HuH-7.5 (cell line): Measurements from ENCODE around the gene MCUR1.
"Not testable (repeated sequence)": the region's sequence is repeated elsewhere in the genome, so short reads cannot be mapped to it uniquely, and the experiment has no call there.

ENCODE experiments used
- DNase-seq: peaks from one replicate; pipeline ENCODE4 v3.0.0; 2011; ENCODE audit warnings: low spot score

Gene MCUR1

DNA sequence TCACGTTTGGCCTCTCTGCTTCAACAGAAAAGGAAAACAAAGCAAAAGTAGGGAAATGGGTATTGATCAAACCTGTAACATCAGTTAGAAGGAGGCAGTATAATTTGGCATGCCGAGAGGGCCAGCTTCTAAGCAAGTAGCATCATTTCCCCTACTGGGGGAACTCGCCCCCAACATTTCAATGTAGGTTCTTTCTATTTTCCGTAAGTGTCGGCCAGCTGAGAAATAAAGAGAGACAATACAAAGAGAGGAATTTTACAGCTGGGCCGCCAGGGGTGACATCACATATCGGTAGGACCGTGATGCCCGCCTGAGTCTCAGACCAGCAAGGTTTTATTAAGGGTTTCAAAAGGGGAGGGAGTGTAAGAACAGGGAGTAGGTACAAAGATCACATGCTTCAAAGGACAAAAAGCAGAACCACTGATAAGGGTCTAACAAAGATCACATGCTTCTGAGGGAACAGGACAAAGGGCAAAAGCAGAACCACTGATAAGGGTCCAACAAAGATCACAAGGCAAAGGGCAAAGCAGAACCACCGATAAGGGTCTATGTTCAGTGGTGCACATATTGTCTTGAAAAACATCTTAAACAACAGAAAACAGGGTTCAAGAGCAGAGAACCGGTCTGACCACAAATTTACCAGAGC is 14.4 kb upstream of the MCUR1 start:
- not testable (repeated sequence) for DNase-seq

DNA sequence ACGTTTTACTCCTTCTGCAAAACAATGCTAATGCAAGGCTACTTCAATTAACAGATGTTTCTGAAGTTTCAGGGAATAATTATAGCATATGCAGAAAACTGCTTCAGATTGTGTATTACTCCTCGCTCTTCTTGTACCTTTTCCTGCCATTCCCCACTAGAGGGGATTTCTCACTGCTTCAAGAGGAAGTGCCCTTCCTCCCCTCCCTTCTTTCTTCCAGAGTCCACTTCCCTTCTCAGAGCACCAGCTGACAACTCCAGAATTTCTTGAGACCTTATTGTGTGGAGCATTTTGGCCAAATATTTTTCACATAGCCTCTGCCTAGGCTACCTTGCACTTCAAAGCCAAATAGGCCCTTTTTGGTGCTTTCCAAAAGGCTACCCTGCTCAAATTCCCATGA is 12.7 kb upstream of the MCUR1 start:
- DNase-seq: no peak

DNA sequence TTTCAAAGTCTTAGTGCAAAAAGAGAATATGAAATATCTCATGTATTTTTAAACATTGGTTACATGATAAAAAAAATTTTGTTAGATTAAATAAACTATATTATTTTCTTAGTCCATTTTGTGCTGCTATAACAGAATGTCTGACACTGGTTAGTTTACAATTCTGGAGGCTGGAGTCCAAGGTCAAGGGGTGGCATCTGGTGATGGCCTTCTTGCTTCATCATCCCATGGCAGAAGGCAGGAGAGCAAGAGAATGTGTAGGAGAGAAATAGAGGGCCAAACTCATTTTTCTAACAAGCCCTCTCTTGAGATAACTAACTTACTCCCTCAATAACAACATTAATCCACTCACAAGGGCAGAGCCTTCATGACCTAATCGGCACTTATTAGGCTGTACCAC is 11.5 kb upstream of the MCUR1 start:
- no peak for DNase-seq

DNA sequence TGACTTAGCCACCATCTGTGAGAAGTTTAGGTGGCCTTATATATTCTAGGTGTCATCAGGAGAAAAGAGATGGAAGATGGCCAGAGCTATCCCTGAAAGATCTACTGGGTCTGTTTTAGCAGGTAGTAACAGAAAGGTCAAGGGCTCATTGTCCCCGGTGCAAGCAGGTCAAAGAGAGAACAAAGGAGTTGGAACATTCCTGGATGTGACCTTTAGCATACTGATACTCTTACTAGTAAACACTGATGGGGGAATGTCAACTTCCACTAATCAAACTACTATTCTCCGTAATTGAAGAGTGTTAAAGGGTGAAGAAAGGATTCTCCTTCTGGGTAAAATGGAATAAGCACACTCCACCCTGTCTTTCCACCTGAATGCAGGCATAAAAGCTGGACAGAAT is 4.0 kb upstream of the MCUR1 start:
- no peak for DNase-seq

DNA sequence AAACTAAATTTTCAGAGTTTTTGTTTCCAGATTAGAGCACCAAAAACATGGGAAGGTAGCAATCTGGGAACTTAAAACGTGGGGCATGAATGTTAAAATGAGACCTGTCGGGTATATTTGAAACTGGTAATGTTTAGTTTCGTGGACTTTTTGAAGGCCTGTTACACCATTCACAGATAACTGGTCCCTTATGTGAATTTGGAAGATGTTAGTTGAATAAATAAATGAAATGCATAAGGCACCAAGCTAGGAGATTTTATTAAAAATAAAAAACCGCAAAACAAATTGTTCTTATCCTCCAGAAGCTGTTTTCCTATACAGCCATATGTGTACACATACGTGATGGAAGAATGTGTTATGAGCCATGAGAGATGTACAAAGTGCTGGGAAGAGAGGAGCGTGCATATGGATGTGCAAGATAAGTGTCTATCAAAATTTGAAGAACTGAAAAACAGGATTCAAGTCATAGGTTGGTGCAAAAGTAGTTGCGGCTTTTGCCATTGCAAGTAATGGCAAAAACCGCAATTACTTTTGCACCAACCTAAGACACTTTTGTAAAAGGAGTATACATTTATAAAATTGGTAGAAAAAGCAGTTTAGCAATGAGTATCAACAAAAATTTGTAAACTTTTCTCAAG is 700 bp upstream of the MCUR1 start:
- no peak for DNase-seq

DNA sequence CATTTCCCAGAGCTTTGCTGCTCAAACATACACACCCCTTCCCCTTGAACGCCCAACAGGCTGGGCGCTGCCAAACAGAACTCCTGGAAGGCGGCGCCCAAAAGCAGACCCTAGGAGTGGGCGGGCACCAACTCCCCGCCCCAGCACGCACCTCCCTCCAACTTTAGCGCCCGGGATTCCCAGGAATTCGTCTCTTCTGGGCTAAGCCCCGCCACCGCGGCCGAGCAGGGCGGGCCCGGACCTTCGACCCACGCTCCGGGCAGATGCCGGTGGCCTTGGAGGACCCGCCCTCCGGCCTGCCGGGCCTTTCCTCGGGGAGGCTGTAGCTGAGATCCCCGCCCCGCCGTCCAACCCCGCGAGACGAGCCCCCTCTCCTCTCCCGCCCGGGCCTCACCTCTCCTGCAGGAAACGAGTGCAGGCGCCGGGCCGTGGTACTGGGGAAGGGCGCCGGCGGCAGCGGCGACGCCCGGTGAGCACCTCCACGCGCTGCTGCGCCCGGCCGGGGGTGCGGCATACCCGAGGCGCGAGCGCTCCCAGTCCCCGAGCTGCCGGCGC is 659 bp downstream of the MCUR1 start:
- DNase-seq: peak; percentile 62

DNA sequence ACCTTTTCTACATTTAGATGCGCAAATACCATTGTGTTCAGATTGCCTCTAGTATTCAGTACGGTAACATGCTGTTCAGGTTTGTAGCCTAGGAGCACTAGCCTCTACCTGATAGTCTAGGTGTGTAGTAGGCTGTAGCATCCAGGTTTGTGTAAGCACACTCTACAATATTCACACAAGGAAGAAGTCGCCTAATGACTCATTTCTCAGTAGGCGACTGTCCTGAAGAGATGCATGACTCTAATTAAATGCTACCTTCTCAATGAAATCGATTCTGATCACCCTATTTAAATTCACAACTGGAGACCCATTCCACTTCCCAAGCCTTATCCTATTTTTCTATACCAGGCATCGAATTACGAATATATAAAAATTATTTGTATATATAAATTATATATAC is 1.3 kb downstream of the MCUR1 start:
- no peak for DNase-seq

DNA sequence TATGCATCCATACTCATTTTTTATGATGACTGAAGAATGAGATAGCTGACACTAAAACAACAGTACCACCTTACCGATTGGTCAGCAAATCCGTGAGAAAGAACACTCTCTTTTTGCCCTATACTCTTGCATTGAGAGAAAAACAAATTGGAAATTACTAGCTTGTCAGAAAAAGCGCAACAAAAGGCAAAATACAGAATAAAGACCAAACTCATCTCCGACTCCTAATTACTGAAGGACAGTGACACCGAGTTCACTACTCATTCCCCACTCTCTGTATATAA is 2.1 kb downstream of the MCUR1 start:
- DNase-seq: no peak

DNA sequence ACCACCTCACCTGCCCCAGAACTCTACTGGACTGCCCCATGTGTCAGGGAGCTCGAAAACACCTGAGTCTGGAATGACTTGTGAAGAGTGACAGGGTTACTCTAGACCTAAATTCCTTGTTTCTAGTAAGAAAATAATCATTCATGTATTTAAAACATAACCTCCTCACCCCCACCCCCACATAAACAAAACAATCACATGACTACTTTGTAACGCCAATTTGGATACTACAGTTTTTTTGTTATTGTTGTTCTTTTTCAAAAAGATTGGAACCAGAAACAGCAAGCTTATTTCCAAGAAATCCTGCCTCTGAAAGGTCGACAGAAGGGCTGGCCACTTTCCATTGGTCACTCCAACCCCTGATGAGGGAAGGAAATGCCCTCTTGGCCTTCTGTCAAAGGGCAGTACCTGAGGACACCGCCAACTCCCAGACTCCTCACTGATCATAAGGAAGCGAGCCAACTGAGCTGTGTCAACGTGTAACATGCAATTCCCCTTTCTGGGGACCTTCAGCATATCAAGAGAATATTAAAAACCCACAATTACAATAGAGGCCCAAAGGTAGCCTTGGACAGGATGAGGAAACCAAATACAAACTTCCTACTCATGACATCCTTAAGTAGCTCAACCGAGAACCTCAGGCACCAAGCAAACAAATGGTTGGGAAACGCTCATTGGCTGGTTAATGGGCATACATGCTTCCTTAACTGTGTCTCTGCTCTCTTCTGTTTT is 2.6 kb downstream of the MCUR1 start:
- DNase-seq: no peak

DNA sequence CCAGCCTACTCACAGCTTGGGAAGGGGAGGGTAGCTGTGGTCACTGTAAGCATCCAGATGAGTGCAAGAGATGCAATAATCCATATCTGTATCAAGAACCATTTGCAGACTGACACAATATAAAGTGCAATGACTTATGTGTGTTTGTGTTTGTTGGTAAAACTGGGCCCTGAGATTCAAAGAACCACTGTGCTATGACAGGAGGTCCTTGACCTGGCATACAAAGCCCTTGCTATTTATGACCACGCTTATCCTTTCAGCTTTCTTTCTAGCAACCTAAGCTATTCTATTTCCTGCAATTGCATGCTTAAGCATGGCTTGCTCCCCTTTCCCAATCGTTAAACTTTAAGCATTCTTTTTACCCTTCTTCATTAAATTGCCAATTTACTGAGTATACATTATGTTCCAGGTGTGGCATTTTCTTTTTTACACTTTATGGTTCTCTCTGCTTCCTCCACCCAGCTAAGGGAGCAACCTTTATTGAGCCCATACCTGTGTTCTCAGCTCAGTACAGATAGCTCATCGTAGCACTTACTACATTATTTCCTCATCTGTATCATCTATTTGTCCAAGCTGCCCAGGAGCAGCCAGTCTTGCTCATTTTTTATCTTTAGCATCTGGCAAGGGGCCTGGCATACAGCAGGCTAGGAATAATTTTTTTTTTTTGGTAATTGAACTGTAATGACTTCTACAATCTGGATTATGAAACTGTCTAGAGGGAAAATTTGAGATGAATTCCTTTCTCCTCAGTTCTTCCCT is 3.5 kb downstream of the MCUR1 start:
- DNase-seq: no peak

DNA sequence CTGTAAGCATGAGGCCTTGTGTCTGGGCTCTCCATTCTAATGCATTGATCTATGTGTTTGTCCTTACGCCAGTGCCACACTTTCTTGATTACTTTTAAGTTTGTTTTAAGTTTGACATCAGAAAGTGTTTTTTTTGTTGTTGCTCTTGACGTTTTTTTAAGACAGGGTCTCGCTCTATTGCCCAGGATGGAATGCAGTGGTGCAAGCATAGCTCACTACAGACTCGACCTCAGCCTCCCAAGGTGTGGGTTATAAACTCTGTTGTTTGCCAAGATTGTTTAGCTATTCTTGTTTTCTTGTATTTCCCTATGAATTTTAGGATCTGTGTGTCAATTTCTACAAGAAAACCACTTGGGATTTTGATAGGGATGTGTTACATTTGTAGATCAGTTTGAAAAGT is 5.6 kb downstream of the MCUR1 start:
- DNase-seq: no peak

DNA sequence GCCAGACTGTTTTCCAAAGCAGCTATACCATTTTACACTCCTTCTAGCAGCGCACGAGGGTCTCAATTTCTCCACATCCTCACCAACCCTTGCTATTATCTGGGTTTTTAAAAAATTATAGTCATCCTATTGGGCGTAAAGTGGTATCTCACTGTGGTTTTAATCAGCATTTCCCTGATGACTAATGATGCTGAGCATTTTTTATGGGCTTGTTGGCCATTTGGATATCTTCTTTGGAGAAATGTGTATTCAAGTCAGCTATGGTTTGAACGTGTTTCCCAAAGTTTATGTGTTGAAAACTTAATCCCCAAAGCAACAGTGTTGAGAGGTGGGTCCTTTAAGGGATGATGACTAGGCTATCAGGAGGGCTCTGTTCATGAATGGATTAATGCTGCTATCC is 6.7 kb downstream of the MCUR1 start:
- no peak for DNase-seq

DNA sequence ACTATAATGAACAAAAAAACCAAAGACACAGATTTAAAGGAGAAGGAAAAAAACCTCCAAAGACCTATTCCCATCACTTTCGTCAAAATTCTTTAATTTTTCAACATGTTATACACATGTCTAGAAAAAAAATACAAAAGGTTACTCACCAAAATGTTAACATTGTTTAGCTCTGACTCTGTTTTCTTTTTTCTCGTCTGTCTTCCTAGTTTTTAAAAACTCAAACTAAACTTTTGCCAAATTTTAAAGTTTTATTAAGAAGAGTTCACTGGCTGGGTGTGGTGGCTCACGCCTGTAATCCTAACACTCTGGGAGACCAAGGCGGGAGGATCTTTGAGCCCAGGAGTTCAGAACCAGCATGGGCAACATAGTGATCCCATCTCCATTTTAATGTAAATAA is 10.8 kb downstream of the MCUR1 start:
- no peak for DNase-seq

DNA sequence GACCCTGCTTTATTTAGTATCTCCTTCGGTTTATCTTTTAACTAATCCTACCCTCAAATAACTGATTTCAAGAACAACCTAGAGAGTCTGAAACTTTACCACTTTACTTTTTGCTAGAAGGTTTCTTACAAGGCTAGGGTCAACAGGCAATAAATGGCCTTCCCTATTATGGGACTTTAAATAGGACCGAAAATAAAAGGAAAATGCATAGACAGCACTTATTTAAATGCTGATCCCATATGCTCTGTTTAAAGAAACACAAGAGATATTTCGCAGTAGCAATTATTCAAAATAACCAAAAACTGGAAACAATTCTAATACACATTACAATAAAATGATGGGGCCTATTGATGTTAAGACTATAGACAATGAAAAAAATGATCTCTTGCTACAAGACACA is 13.7 kb downstream of the MCUR1 start:
- DNase-seq: no peak

DNA sequence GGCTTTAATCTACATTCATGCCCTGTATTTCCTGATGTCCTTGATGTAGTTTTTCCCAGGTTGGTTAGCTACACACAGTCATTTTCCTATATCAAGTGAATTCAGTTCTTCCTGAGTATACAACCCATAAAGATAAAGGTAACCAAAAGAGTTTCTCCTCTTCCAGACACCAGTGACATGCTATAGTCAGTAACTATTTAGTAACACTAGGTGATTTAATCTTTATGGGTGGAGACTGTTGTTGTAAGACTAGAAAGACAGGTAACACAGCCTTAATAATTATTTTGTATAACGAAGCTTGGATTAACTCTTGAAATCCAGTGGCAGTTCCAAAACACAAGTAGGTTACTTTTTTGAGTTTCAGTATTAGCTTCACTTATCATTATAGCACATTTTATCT is 17.6 kb downstream of the MCUR1 start:
- DNase-seq: no peak

DNA sequence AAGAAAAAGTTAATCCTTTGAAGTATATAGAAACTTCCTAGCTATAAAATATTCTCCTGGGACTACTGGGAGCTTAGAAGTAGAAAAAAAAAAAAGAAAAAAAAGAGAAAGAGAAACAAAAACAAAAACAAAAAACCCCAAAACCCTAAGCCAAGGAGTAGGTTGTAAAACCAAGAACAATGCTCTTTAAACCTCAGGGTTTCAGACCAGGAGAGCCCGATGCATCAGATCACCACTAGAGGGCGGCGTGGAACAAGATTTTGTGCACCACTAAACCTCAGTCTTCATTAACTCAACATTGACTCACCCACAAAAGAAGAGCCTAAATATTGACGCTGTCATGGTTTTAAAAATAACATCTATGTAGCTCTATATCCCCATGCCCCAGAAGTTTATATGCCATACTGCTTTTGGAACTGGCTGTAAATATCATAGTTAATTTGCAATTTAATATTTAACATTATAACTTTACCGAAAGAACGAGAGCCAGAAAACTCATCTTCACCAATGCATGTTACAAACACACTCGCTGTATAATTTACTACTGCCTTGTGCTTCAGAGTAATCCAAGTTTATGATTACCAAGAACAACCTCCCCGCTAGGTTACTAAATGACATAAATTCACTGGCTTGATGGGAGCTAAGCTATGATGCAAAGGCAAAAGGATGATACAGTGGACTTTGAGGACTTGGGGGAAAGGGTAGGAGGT is 19.2 kb downstream of the MCUR1 start:
- peak; percentile 22 for DNase-seq

DNA sequence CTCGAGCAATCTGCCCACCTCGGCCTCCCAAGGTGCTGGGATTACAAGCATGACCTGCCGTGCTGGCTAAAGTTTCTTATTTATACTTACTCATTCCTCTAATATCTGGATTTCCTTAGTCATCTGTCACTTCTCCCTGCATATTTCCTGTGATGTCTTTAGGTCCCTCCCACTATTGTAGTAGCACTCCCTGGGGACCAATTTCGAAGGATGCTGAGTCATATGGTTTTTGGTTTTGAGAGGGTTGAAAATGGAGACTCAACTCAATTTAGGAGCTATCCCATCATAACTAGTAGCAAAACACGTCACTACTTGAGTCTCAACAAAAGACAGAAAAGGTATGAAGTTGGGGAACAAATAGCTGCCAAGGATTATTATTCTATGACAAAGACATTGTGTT is 20.2 kb downstream of the MCUR1 start:
- DNase-seq: no peak

DNA sequence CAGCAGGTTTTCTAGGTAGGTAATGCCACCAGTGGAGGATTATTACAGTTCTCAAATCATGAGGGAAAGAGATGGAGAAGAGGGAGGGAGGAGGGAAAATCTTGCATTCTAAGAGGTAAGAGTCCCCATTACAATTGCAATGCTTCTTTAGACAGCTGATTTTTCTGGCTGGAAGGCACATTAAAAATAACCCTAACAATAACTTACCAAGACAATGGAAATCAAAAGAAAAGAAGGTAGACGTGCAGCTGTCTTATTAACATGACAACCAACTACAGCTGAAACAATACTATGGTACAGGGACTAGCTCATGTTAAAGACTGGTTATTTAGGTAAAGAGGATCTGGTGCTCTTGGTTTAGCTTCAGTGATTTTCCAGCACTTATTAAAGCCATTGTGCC is 24.6 kb downstream of the MCUR1 start:
- no peak for DNase-seq

DNA sequence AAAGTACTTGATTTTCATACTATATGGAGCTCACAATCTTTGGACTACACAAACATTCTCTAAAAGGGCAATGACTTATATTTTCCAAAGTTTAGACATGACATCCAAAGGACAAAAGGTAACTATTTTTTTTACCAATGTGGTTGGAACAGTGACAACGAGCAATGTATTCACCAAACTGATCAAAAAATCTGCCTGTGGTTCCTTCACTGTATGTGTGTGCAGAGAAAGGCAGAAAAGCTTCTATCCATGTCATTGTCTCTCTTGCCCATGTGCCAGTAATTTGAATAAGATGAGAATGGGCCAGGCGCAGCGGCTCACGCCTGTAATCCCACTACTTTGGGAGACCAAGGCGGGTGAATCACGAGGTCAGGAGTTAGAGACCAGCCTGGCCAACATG is 25.5 kb downstream of the MCUR1 start:
- DNase-seq: no peak

DNA sequence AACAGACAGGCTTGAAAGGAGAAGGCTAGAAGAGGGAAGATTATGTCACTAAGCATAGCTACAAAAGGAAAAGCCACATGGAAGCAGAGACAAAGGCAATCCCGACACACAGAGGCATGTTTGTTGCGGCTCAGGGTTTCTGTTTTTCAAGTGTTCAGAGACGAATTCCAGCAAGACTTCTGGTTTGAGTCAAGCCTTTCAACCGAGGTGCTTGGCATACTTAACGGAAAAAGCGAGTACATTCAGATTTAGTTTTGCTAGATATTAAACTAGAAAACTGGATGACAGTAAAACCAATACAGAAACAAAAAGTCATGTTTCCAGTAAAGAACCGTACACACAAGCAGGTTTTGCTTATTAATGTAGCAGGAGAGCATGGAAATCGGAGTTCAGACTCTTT is 27.2 kb downstream of the MCUR1 start:
- DNase-seq: no peak

DNA sequence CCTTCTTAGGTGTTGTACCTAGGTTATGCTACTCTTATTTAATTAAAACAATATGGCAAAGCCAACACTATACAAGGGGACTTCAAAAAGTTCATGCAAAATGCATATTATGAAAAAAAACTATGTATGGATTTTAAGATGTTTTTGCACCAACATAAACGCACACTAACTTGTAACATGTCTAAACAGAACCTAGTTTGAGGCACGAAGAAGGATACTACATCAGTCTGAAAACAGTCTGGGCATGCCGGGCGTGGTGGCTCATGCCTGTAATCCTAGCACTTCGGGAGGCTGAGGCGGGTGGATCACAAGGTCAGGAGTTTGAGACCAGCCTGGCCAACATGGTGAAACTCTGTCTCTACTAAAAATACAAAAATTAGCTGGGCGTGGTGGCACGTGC is 34.2 kb downstream of the MCUR1 start:
- not testable (repeated sequence) for DNase-seq

DNA sequence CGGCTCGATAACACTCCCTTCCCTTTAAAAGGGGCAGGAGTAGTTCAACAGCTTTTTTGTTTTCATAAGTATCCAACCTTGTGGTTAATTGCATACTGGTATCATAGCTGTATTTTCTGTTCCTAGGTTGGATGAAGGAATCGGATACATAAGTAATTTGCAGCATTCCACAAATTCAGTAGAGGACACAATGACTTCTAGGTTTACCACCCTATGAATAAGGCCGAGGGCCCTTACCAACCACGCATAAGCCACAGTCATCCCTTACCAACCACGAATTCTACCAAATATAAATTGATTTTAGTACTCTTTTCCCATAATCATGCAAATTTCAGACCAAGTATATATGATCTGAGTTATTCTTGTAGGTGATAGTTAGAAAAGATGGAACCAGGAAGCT is 36.3 kb downstream of the MCUR1 start:
- DNase-seq: no peak
